IMR-90 (cell line): ENCODE data around the gene LTN1. TPM values are rescaled to one million over a fixed set of nuclear protein-coding genes. Genes with fewer than 3 reads are reported as not detected.

Source experiments
- ATAC-seq: fragments of 200-7000 bp; cut with Tn5 transposase; 2 replicates; pipeline ENCODE4 v1.9.1; 2020; ENCODE audit warnings: low read depth, mild to moderate bottlenecking, moderate library complexity
- BruUV-seq: library from RNA; stranded (reverse); fragments of 400-500 nt; replicated peaks from 2 replicates; lab custom pipeline; 2021; lab: Mats Ljungman, UMichigan
- CTCF ChIA-PET: fragments of 300-600 bp; formaldehyde crosslinking; extraction: SDS; loops from one replicate; lab custom pipeline; 2021; ENCODE audit warnings: antibody characterized with exemption; lab: Yijun Ruan, JAX
- POLR2A ChIA-PET: fragments of 300-600 bp; sonication (Branson Sonifier 250); formaldehyde crosslinking; loops from one replicate; lab custom pipeline; 2022; ENCODE audit warnings: antibody characterized with exemption; ENCODE audit not compliant: unreplicated experiment; lab: Charles Lee
- DNase-seq: peaks from one replicate; pipeline ENCODE4 v3.0.0; 2013
- H2AFZ ChIP-seq: replicated peaks from 2 replicates; pipeline ENCODE3; 2013; ENCODE audit warnings: low read length, mild to moderate bottlenecking; ENCODE audit not compliant: poor library complexity
- H2AK5ac ChIP-seq: 2 replicates; pipeline ENCODE4 v1.6.1; 2013; ENCODE audit warnings: low read depth, low read length, inconsistent platforms
- H2AK9ac ChIP-seq: replicated peaks from 2 replicates; pipeline ENCODE3; 2013; ENCODE audit warnings: mild to moderate bottlenecking, low read depth, low read length, moderate library complexity; ENCODE audit not compliant: poor library complexity
- H2BK120ac ChIP-seq: 2 replicates; pipeline ENCODE4 v1.6.1; 2013; ENCODE audit warnings: low read depth, low read length, inconsistent platforms
- H2BK15ac ChIP-seq: 3 replicates; pipeline ENCODE4 v1.6.1; 2013; ENCODE audit warnings: low read depth, low read length, inconsistent platforms
- H2BK20ac ChIP-seq: 2 replicates; pipeline ENCODE4 v1.6.1; 2013; ENCODE audit warnings: low read depth, mild to moderate bottlenecking, inconsistent platforms, low read length, moderate library complexity
- H2BK5ac ChIP-seq: 2 replicates; pipeline ENCODE4 v1.6.1; 2013; ENCODE audit warnings: mild to moderate bottlenecking, low read depth, low read length, inconsistent platforms; ENCODE audit not compliant: poor library complexity, severe bottlenecking
- H3K14ac ChIP-seq: replicated peaks from 2 replicates; pipeline ENCODE4 v1.6.1; 2013; ENCODE audit warnings: low read depth, low read length, inconsistent platforms
- H3K18ac ChIP-seq: 2 replicates; pipeline ENCODE4 v1.6.1; 2013; ENCODE audit warnings: low read depth, low read length, control low read depth
- H3K23ac ChIP-seq: 2 replicates; pipeline ENCODE4 v1.6.1; 2013; ENCODE audit warnings: low read depth, low read length, inconsistent platforms
- H3K27ac ChIP-seq: 2 replicates; pipeline ENCODE4 v1.5.1; 2013; ENCODE audit warnings: mild to moderate bottlenecking, control low read depth, low read length; ENCODE audit not compliant: insufficient read depth
- H3K27me3 ChIP-seq: 2 replicates; pipeline ENCODE4 v1.6.1; 2013; ENCODE audit warnings: low read length; ENCODE audit not compliant: control insufficient read depth, insufficient read depth
- H3K36me3 ChIP-seq: 2 replicates; pipeline ENCODE4 v1.6.1; 2013; ENCODE audit warnings: low read length, mixed read lengths; ENCODE audit not compliant: control insufficient read depth, insufficient read depth
- H3K4ac ChIP-seq: 2 replicates; pipeline ENCODE4 v1.6.1; 2013; ENCODE audit warnings: low read depth, low read length, inconsistent platforms
- H3K4me1 ChIP-seq: 2 replicates; pipeline ENCODE4 v1.6.1; 2013; ENCODE audit warnings: low read length, mixed read lengths; ENCODE audit not compliant: control insufficient read depth, insufficient read depth
- H3K4me2 ChIP-seq: 2 replicates; pipeline ENCODE4 v1.6.1; 2013; ENCODE audit warnings: low read depth, mild to moderate bottlenecking, control low read depth, low read length, moderate library complexity
- H3K4me3 ChIP-seq: 2 replicates; pipeline ENCODE4 v1.5.1; 2013; ENCODE audit warnings: low read depth, mild to moderate bottlenecking, control low read depth, low read length, moderate library complexity; ENCODE audit not compliant: insufficient read depth
- H3K56ac ChIP-seq: 2 replicates; pipeline ENCODE4 v1.6.1; 2013; ENCODE audit warnings: low read length, inconsistent platforms; ENCODE audit not compliant: insufficient read depth; ENCODE audit errors: extremely low read depth
- H3K79me1 ChIP-seq, 2 experiments: 2 replicates each; pipeline ENCODE4 v1.6.1; 2013; ENCODE audit warnings: low read length in 2 of 2, inconsistent platforms in 1 of 2, low read depth in 1 of 2
- H3K9ac ChIP-seq: 2 replicates; pipeline ENCODE4 v1.6.1; 2013; ENCODE audit warnings: low read depth, low read length, control low read depth
- H3K9me1 ChIP-seq: 2 replicates; pipeline ENCODE4 v1.6.1; 2013; ENCODE audit warnings: low read length, inconsistent platforms; ENCODE audit not compliant: insufficient read depth
- H3K9me3 ChIP-seq: 2 replicates; pipeline ENCODE4 v1.6.1; 2013; ENCODE audit warnings: low read length; ENCODE audit not compliant: control insufficient read depth, insufficient read depth
- H4K20me1 ChIP-seq: 2 replicates; pipeline ENCODE4 v1.6.1; 2013; ENCODE audit warnings: low read length, inconsistent platforms; ENCODE audit not compliant: insufficient read depth
- H4K5ac ChIP-seq: 2 replicates; pipeline ENCODE4 v1.6.1; 2013; ENCODE audit warnings: mild to moderate bottlenecking, low read depth, low read length, control low read depth
- H4K8ac ChIP-seq, 2 experiments: 2 replicates each; pipeline ENCODE4 v1.6.1; 2013; ENCODE audit warnings: low read depth in 2 of 2, low read length in 2 of 2, control low read depth in 1 of 2, inconsistent platforms in 1 of 2
- H4K91ac ChIP-seq: 2 replicates; pipeline ENCODE4 v1.6.1; 2013; ENCODE audit warnings: low read depth, low read length, inconsistent platforms; ENCODE audit not compliant: insufficient read depth
- BHLHE40 ChIP-seq: fragments of 150-350 bp; IDR thresholded peaks from 2 replicates; pipeline ENCODE4 v1.6.1; 2016; ENCODE audit warnings: mild to moderate bottlenecking, low read depth, low read length
- CEBPB ChIP-seq: IDR thresholded peaks from 2 replicates; pipeline ENCODE4 v1.6.1; 2012; ENCODE audit warnings: low read depth, low read length, improper control_type of control experiment
- CHD1 ChIP-seq: IDR thresholded peaks from 2 replicates; pipeline ENCODE4 v1.6.1; 2012; ENCODE audit warnings: low read depth, low read length, improper control_type of control experiment
- CTCF ChIP-seq: conservative IDR thresholded peaks from 2 replicates; pipeline ENCODE4 v1.5.1; 2012; ENCODE audit warnings: mild to moderate bottlenecking, low read depth, low read length, improper control_type of control experiment
- FOS ChIP-seq: fragments of 150-350 bp; IDR thresholded peaks from 2 replicates; pipeline ENCODE4 v1.6.1; 2016; ENCODE audit warnings: low read depth, low read length
- MAFK ChIP-seq: IDR thresholded peaks from 2 replicates; pipeline ENCODE4 v1.6.1; 2012; ENCODE audit warnings: low read depth, low read length, improper control_type of control experiment
- MAZ ChIP-seq: IDR thresholded peaks from 2 replicates; pipeline ENCODE4 v1.6.1; 2012; ENCODE audit warnings: low read depth, mild to moderate bottlenecking, low read length, improper control_type of control experiment, moderate library complexity, borderline replicate concordance
- MXI1 ChIP-seq: IDR thresholded peaks from 2 replicates; pipeline ENCODE4 v1.6.1; 2012; ENCODE audit warnings: low read depth, mild to moderate bottlenecking, low read length, moderate library complexity, borderline replicate concordance
- NFE2L2 ChIP-seq: fragments of 150-350 bp; IDR thresholded peaks from 2 replicates; pipeline ENCODE4 v1.6.1; 2016; ENCODE audit warnings: low read depth, mild to moderate bottlenecking, low read length
- POLR2A ChIP-seq: IDR thresholded peaks from 2 replicates; pipeline ENCODE4 v1.6.1; 2012; ENCODE audit warnings: mild to moderate bottlenecking, low read depth, low read length
- RAD21 ChIP-seq: IDR thresholded peaks from 2 replicates; pipeline ENCODE4 v1.6.1; 2012; ENCODE audit warnings: low read length, improper control_type of control experiment
- RCOR1 ChIP-seq: IDR thresholded peaks from 2 replicates; pipeline ENCODE4 v1.6.1; 2012; ENCODE audit warnings: mild to moderate bottlenecking, low read length, improper control_type of control experiment; ENCODE audit not compliant: insufficient replicate concordance
- RFX5 ChIP-seq: IDR thresholded peaks from 2 replicates; pipeline ENCODE4 v1.8.0; 2012; ENCODE audit warnings: low read depth, mild to moderate bottlenecking, low read length, moderate library complexity
- SMC3 ChIP-seq: fragments of 150-350 bp; IDR thresholded peaks from 2 replicates; pipeline ENCODE4 v1.6.1; 2016; ENCODE audit warnings: low read depth, mild to moderate bottlenecking, antibody characterized with exemption, low read length, moderate library complexity
- USF2 ChIP-seq: fragments of 150-350 bp; IDR thresholded peaks from 2 replicates; pipeline ENCODE4 v1.6.1; 2017; ENCODE audit warnings: mild to moderate bottlenecking, antibody characterized with exemption, low read length, low read depth
- WGBS, 2 experiments: methylation state at CpG; one replicate each; pipeline versions ENCODE4 v1.1.5 to v1.1.7; 2013; ENCODE audit warnings: missing lambda C conversion rate in 2 of 2; ENCODE audit not compliant: insufficient read length in 1 of 2; ENCODE audit errors: extremely low coverage in 2 of 2; 5-methylcytosine and 5-hydroxymethylcytosine counted together
- dilution Hi-C: fragments of 300-500 bp; cut with HindIII; formaldehyde crosslinking; loops from one replicate; pipeline ENCODE4 v1.14.3; 2018; ENCODE audit warnings: low sequenced_read_pairs; ENCODE audit not compliant: unreplicated experiment
- in situ Hi-C: fragments of 300-500 bp; cut with MboI; formaldehyde crosslinking; loops from 3 replicates; pipeline ENCODE4 v1.14.3; 2019; ENCODE audit warnings: low sequenced_read_pairs, inconsistent platforms, mixed read lengths
- intact Hi-C: fragments of 100-400 bp; cut with micrococcal nuclease; formaldehyde crosslinking; loops from 2 replicates; pipeline ENCODE4 v1.10.0; 2022
- polyA plus RNA-seq, 3 experiments: library from polyadenylated mRNA; depleted of rRNA; stranded (reverse); fragments of >200 nt; gene quantifications; 2 replicates each; pipeline ENCODE4 v1.2.3, GENCODE V29; 2012; ENCODE audit warnings: low replicate concordance in 1 of 3
- total RNA-seq: library from RNA; depleted of rRNA; stranded (reverse); fragments of >200 nt; gene quantifications from 2 replicates; pipeline ENCODE4 v1.2.3, GENCODE V29; 2012
- TF ChIP-seq, protein P1 (sequence below): fragments of 150-350 bp; IDR thresholded peaks from 2 replicates; pipeline ENCODE4 v1.6.1; 2016; ENCODE audit warnings: low read depth, mild to moderate bottlenecking, low read length, moderate library complexity, borderline replicate concordance

Gene LTN1
- total and polyA plus RNA-seq, 2 of the 4 experiments (the other 2 are of a cell fraction), result 6.7 to 35.5 TPM

GRCh38 chr21:29018540-29018939, 25.9 kb upstream of the LTN1 start:
- TF ChIP-seq, protein P1, sequence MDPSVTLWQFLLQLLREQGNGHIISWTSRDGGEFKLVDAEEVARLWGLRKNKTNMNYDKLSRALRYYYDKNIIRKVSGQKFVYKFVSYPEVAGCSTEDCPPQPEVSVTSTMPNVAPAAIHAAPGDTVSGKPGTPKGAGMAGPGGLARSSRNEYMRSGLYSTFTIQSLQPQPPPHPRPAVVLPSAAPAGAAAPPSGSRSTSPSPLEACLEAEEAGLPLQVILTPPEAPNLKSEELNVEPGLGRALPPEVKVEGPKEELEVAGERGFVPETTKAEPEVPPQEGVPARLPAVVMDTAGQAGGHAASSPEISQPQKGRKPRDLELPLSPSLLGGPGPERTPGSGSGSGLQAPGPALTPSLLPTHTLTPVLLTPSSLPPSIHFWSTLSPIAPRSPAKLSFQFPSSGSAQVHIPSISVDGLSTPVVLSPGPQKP, result no peak
- no peak for TF ChIP-seq CTCF
- TF ChIP-seq NFE2L2, result no peak
- TF ChIP-seq RAD21, result no peak
- no peak for TF ChIP-seq MAFK
- no peak for TF ChIP-seq MXI1
- no peak for TF ChIP-seq POLR2A
- no peak for TF ChIP-seq USF2
- TF ChIP-seq FOS, result no peak
- no peak for TF ChIP-seq MAZ
- no peak for TF ChIP-seq CHD1
- no peak for TF ChIP-seq SMC3
- no peak for TF ChIP-seq RCOR1
- TF ChIP-seq BHLHE40, result no peak
- TF ChIP-seq CEBPB, result no peak
- no peak for TF ChIP-seq RFX5
- H3K14ac ChIP-seq, result peak overlapping the region; percentile 96; the same call in 1 of the 2 replicates
- H2BK15ac ChIP-seq, result 0 out of 3 replicates have a peak overlapping the region, but pooled peaks have one; percentile 20
- no peak overlapping the region for H2BK120ac ChIP-seq
- peak overlapping the region; percentile 72 for H3K27ac ChIP-seq
- H3K79me1 ChIP-seq, result peaks cover 30 to 43% of the 10 kb centered on the region in 2 experiments
- H3K9me1 ChIP-seq, result peaks cover 6% of the 10 kb centered on the region
- H3K4ac ChIP-seq, result no peak overlapping the region
- POLR2A ChIA-PET, result no interaction called here
- H2BK20ac ChIP-seq, result no peak overlapping the region
- peak overlapping the region; percentile 57 to 99; a peak in 3 of 4 replicates for H4K8ac ChIP-seq
- no CpG with 5 or more reads among the region's 12 CpGs for WGBS, 2 experiments
- no peaks in the 10 kb centered on the region for H3K9me3 ChIP-seq
- H3K27me3 ChIP-seq, result no peaks in the 10 kb centered on the region
- H2BK5ac ChIP-seq, result peak overlapping the region; percentile 76
- H3K18ac ChIP-seq, result no peak overlapping the region
- H3K4me1 ChIP-seq, result peaks cover 3% of the 10 kb centered on the region
- H3K4me2 ChIP-seq, result peak overlapping the region; percentile 98
- H3K4me3 ChIP-seq, result peak overlapping the region; percentile 81
- no peaks in the 10 kb centered on the region for H3K36me3 ChIP-seq
- DNase-seq (no peak), ATAC-seq (peak; percentile 57)
- peak overlapping the region; percentile 100 for H2AFZ ChIP-seq
- CTCF ChIA-PET, result interaction anchor here (0.5 kb wide), 2 partner anchors 8 to 58 kb away, joined by 3 to 5 read pairs; no protein-coding TSS in a partner anchor
- in situ Hi-C loops (no loop called here), intact Hi-C loops (no loop called here), dilution Hi-C loops (no loop called here)
- H4K91ac ChIP-seq, result 0 out of 2 replicates have a peak overlapping the region, but pooled peaks have one; percentile 94
- no peak overlapping the region; the same call in 1 of the 2 replicates for H2AK5ac ChIP-seq
- H3K9ac ChIP-seq, result peak overlapping the region; percentile 69
- H3K56ac ChIP-seq, result peak overlapping the region; percentile 84; the same call in 1 of the 2 replicates
- no peak overlapping the region for H2AK9ac ChIP-seq
- H4K20me1 ChIP-seq, result no peaks in the 10 kb centered on the region
- no TSS peak for BruUV-seq
- peak overlapping the region; percentile 74 for H4K5ac ChIP-seq
- peak overlapping the region; percentile 94 for H3K23ac ChIP-seq
